K562 (cell line): Measurements from ENCODE around the gene UFSP2. TPM values are rescaled to one million over a fixed set of nuclear protein-coding genes. Genes with fewer than 3 reads are reported as not detected.
A peak's percentile ranks its signal among the peaks of the same experiment; 100 is the strongest.

Source experiments
- CTBP1 ChIP-seq: fragments of 450-650 bp; IDR thresholded peaks from 2 replicates; pipeline ENCODE4 v1.6.1; 2016; ENCODE audit warnings: borderline replicate concordance
- ELF1 ChIP-seq: fragments of 200-800 bp; sonication (Bioruptor generic); IDR thresholded peaks from 2 replicates; pipeline ENCODE4 v1.6.1; 2016; ENCODE audit warnings: missing genetic modification characterization, missing compliant biosample characterization
- FOS ChIP-seq: IDR thresholded peaks from 3 replicates; pipeline ENCODE4 v1.6.1; 2011; ENCODE audit not compliant: insufficient read length; ENCODE audit errors: extremely low read depth
- FOXJ3 ChIP-seq: sonication (generic); formaldehyde crosslinking; IDR thresholded peaks from 2 replicates; pipeline ENCODE4 v1.4.0; 2020; ENCODE audit warnings: mild to moderate bottlenecking, missing genetic modification reagents
- HINFP ChIP-seq: fragments of 450-650 bp; conservative IDR thresholded peaks from 2 replicates; pipeline ENCODE4 v1.6.1; 2016; ENCODE audit warnings: missing genetic modification characterization, low read depth, mild to moderate bottlenecking, control low read depth, missing compliant biosample characterization
- HNRNPLL ChIP-seq: fragments of 200-400 bp; formaldehyde crosslinking; IDR thresholded peaks from 2 replicates; pipeline ENCODE4 v1.6.1; 2017; ENCODE audit warnings: low read length, low read depth, mild to moderate bottlenecking; ENCODE audit not compliant: poor library complexity, severe bottlenecking
- L3MBTL2 ChIP-seq: fragments of 450-650 bp; IDR thresholded peaks from 2 replicates; pipeline ENCODE4 v1.6.1; 2016; ENCODE audit warnings: mild to moderate bottlenecking, moderate library complexity
- MED1 ChIP-seq: sonication (generic); formaldehyde crosslinking; IDR thresholded peaks from 2 replicates; pipeline ENCODE4 v1.8.1; 2023; ENCODE audit warnings: missing genetic modification reagents, borderline replicate concordance
- MYC ChIP-seq, 2 experiments: fragments of 250-450 bp in 1 of 2; sonication (Bioruptor Pico) in 1 of 2; IDR thresholded peaks; 2 replicates each; pipeline versions ENCODE4 v1.5.1 to v1.6.1; 2012 to 2021; ENCODE audit warnings: low read depth in 2 of 2, borderline replicate concordance in 1 of 2, improper control_type of control experiment in 1 of 2, low read length in 1 of 2, mild to moderate bottlenecking in 1 of 2, moderate library complexity in 1 of 2
- NCOA1 ChIP-seq: fragments of 450-650 bp; IDR thresholded peaks from 2 replicates; pipeline ENCODE4 v1.6.1; 2016; ENCODE audit warnings: low read depth
- PHB2 ChIP-seq: fragments of 450-650 bp; IDR thresholded peaks from 2 replicates; pipeline ENCODE4 v1.6.1; 2017; ENCODE audit warnings: low read depth
- POLR3G ChIP-seq: IDR thresholded peaks from 2 replicates; pipeline ENCODE4 v1.6.1; 2011; ENCODE audit not compliant: insufficient read length, insufficient replicate concordance; ENCODE audit errors: extremely low read depth
- SMC3 ChIP-seq: conservative IDR thresholded peaks from 2 replicates; pipeline ENCODE4 v1.6.1; 2011; ENCODE audit warnings: low read depth, low read length, improper control_type of control experiment; ENCODE audit not compliant: insufficient read depth
- STAG1 ChIP-seq: sonication (generic); formaldehyde crosslinking; IDR thresholded peaks from 2 replicates; pipeline ENCODE4 v1.5.0; 2020; ENCODE audit warnings: missing genetic modification reagents, borderline replicate concordance
- TEAD4 ChIP-seq, 2 experiments: sonication (generic) in 1 of 2; formaldehyde crosslinking in 1 of 2; IDR thresholded peaks; 2 replicates each; pipeline versions ENCODE4 v1.6.1 to v1.8.0; 2012 to 2022; ENCODE audit warnings: borderline replicate concordance in 1 of 2, inconsistent platforms in 1 of 2, low read length in 1 of 2, mild to moderate bottlenecking in 1 of 2, missing genetic modification reagents in 1 of 2
- ZBTB17 ChIP-seq: fragments of 450-650 bp; formaldehyde crosslinking; IDR thresholded peaks from 2 replicates; pipeline ENCODE4 v1.4.0; 2020; ENCODE audit warnings: mild to moderate bottlenecking
- ZNF3 ChIP-seq: fragments of 250-450 bp; sonication (Bioruptor Pico); IDR thresholded peaks from 2 replicates; pipeline ENCODE4 v1.5.0; 2021; ENCODE audit warnings: mild to moderate bottlenecking, moderate library complexity
- ZNF778 ChIP-seq: fragments of 450-650 bp; formaldehyde crosslinking; IDR thresholded peaks from 2 replicates; pipeline ENCODE4 v1.4.0; 2020; ENCODE audit warnings: mild to moderate bottlenecking, moderate library complexity
- ZNF830 ChIP-seq: fragments of 250-450 bp; sonication (Bioruptor Pico); IDR thresholded peaks from 2 replicates; pipeline ENCODE4 v1.5.0; 2021; ENCODE audit warnings: mild to moderate bottlenecking
- polyA plus RNA-seq, 8 experiments: library from polyadenylated mRNA; depleted of rRNA in 4 of 8; stranded (reverse) in 5 of 8; unstranded in 3 of 8; fragments of >200 nt; fragmentation: Nextera tagmentation in 2 of 8; fragmentation: Illumina TruSeq in 1 of 8; extraction: Ambion mirVana in 2 of 8; extraction: Trizol in 1 of 8; gene quantifications; 2 replicates each; pipeline versions ENCODE4 v1.2.1 to v1.2.3, GENCODE V29; 2011 to 2014; ENCODE audit warnings: inconsistent platforms in 1 of 8, missing spikeins in 1 of 8
- total RNA-seq, 7 experiments: library from RNA; depleted of rRNA in 6 of 7; stranded (reverse); fragments of >200 nt in 6 of 7; fragmentation: Illumina TruSeq in 2 of 7; extraction: Trizol in 2 of 7; gene quantifications; 2 replicates each; pipeline versions ENCODE4 v1.2.1 to v1.2.3, GENCODE V29; 2011 to 2021; ENCODE audit warnings: low replicate concordance in 1 of 7
- TF ChIP-seq, protein P1 (sequence below): fragments of 450-650 bp; formaldehyde crosslinking; IDR thresholded peaks from 2 replicates; pipeline ENCODE4 v1.4.0; 2020; ENCODE audit warnings: mild to moderate bottlenecking, moderate library complexity
- TF ChIP-seq, protein P2 (sequence below): fragments of 450-650 bp; IDR thresholded peaks from 2 replicates; pipeline ENCODE4 v1.7.1; 2018; ENCODE audit warnings: mild to moderate bottlenecking, low read depth; ENCODE audit not compliant: partially characterized antibody

UFSP2 gene
- total and polyA plus RNA-seq, 9 of the 15 experiments (the other 6 are each of a cell fraction or from before 2014, with no cell fraction given), result 20.1 to 55.8 (median 26.6) TPM

DNA sequence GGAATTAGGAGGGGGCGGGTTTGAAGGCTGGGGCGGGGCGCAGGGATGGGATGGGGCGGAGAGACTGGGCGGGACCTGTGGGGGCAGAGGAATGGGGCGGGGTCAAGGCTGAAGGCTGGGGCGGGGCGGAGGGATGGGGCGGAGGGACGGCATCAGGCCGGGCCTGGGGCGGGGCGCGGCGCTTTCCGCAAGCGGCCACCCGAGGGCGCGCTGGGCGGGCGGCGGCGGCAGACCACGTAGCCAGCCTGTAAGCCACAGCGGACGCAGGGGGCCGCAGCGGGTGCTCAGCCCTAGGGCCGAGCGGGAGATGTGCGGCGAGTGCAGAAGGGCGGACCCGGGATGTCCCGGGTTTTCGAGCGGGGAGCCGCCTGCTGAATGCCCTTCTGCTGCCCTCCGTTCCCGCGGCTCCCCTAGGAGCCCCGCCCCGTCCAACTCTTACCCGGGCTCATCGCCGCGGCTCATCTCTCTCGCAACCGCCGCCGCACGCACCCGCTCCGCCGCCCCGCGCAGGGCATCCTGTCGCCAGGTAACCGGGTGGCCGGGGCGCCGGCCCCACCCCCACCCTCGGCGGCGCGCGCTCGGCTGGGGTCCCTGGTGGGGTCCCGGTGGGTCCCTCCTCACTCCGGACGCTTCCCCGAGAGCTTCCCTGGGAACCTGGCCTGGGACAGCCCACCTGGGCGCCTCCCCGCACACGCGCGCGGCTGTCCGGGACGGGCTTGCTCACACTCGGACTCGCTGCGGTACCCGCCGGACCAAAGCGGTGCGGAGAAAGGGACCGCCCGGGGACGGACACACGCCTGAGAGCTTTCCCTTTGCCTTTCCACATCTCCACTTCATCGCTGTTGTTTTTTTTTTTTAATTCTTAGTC is 45.7 kb upstream of the UFSP2 start, which contains the start of gene CCDC110 (continued):
- TF ChIP-seq, protein P1, sequence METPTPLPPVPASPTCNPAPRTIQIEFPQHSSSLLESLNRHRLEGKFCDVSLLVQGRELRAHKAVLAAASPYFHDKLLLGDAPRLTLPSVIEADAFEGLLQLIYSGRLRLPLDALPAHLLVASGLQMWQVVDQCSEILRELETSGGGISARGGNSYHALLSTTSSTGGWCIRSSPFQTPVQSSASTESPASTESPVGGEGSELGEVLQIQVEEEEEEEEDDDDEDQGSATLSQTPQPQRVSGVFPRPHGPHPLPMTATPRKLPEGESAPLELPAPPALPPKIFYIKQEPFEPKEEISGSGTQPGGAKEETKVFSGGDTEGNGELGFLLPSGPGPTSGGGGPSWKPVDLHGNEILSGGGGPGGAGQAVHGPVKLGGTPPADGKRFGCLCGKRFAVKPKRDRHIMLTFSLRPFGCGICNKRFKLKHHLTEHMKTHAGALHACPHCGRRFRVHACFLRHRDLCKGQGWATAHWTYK (CRISPR knock-in tag), result no peak
- TF ChIP-seq STAG1 (CRISPR knock-in tag) (0 out of 2 replicates have a peak, but pooled peaks have one; percentile 19), HNRNPLL (no peak), ZNF3 (CRISPR knock-in tag) (no peak), FOS (no peak), MED1 (CRISPR knock-in tag) (no peak), ZNF778 (CRISPR knock-in tag) (no peak), MYC (IDR thresholded peaks at IDR 0.05; ENCODE audit: low read depth, low read length) (no peak), MYC (CRISPR knock-in tag; IDR thresholded peaks at IDR 0.05; ENCODE audit: borderline replicate concordance, low read depth) (no peak), ZNF830 (no peak), SMC3 (peak; percentile 47; the same call in 1 of the 2 replicates), FOXJ3 (CRISPR knock-in tag) (no peak), NCOA1 (no peak), ZBTB17 (CRISPR knock-in tag) (no peak), POLR3G (no peak), HINFP (tag) (no peak), L3MBTL2 (no peak), ELF1 (no peak), TEAD4 (IDR thresholded peaks at IDR 0.05; ENCODE audit: low read length) (no peak), TEAD4 (CRISPR knock-in tag; IDR thresholded peaks at IDR 0.05; ENCODE audit: borderline replicate concordance) (no peak), PHB2 (no peak), CTBP1 (peak; percentile 88)
- TF ChIP-seq, protein P2, sequence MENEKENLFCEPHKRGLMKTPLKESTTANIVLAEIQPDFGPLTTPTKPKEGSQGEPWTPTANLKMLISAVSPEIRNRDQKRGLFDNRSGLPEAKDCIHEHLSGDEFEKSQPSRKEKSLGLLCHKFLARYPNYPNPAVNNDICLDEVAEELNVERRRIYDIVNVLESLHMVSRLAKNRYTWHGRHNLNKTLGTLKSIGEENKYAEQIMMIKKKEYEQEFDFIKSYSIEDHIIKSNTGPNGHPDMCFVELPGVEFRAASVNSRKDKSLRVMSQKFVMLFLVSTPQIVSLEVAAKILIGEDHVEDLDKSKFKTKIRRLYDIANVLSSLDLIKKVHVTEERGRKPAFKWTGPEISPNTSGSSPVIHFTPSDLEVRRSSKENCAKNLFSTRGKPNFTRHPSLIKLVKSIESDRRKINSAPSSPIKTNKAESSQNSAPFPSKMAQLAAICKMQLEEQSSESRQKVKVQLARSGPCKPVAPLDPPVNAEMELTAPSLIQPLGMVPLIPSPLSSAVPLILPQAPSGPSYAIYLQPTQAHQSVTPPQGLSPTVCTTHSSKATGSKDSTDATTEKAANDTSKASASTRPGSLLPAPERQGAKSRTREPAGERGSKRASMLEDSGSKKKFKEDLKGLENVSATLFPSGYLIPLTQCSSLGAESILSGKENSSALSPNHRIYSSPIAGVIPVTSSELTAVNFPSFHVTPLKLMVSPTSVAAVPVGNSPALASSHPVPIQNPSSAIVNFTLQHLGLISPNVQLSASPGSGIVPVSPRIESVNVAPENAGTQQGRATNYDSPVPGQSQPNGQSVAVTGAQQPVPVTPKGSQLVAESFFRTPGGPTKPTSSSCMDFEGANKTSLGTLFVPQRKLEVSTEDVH, result no peak
